Measurements from ENCODE around the gene RHBDF2. TPM values are rescaled to one million over a fixed set of nuclear protein-coding genes. Genes with fewer than 3 reads are reported as not detected.
A peak's percentile ranks its signal among the peaks of the same experiment; 100 is the strongest.

The RHBDF2 gene
- total RNA-seq, 1 donor from 2014 or later, result 30.7 TPM

GRCh38 chr17:76498876-76499251 is 2.4 kb downstream of the RHBDF2 start:
- H3K27ac ChIP-seq (ENCODE audit: low read depth, low read length), result peak overlapping the region; percentile 70
- H3K9me3 ChIP-seq (ENCODE audit: insufficient read depth, low read depth, low read length), result no peaks in the 10 kb centered on the region
- Mint-ChIP-seq H3K36me3 (ENCODE audit: low read depth, unreplicated experiment) (peaks cover 2% of the 10 kb centered on the region), H3K4me1 (ENCODE audit: low read depth, unreplicated experiment) (peaks cover 21% of the 10 kb centered on the region), H3K27me3 (ENCODE audit: low read depth, unreplicated experiment) (no peaks in the 10 kb centered on the region), H3K4me3 (ENCODE audit: unreplicated experiment) (no peak overlapping the region), H3K9me3 (ENCODE audit: unreplicated experiment) (no peaks in the 10 kb centered on the region), H3K27ac (ENCODE audit: unreplicated experiment) (peak overlapping the region; percentile 81)
- TF ChIP-seq EZH2 (IDR thresholded peaks at IDR 0.05; ENCODE audit: insufficient read depth, low read length) (no peak), CTCF (IDR thresholded peaks at IDR 0.05; ENCODE audit: insufficient read depth, low read depth, low read length) (no peak)
- H3K4me1 ChIP-seq (ENCODE audit: insufficient read depth, low read length), result peaks cover 42% of the 10 kb centered on the region
- no peak for FAIRE-seq
- peak overlapping the region; percentile 99 for H3K4me2 ChIP-seq (ENCODE audit: low read length)
- peak overlapping the region; percentile 66 for H3K9ac ChIP-seq (ENCODE audit: low read length)
- H3K79me2 ChIP-seq (ENCODE audit: insufficient read depth, low read length), result peaks cover 39% of the 10 kb centered on the region
- no peak overlapping the region for H2AFZ ChIP-seq (ENCODE audit: low read depth, low read length)
- no peaks in the 10 kb centered on the region for H3K27me3 ChIP-seq (ENCODE audit: insufficient read depth, low read length)
- H4K20me1 ChIP-seq (ENCODE audit: insufficient read depth, low read length), result peaks cover 21% of the 10 kb centered on the region
- H3K36me3 ChIP-seq (ENCODE audit: insufficient read depth, low read length), result no peaks in the 10 kb centered on the region
- DNase-seq (ENCODE audit: low read depth), result no peak
- H3K4me3 ChIP-seq (ENCODE audit: insufficient read depth, low read depth, low read length), result no peak overlapping the region

- Histone ChIP-seq H3K4me3 (ENCODE audit: insufficient read depth, low read depth, low read length) (no peak overlapping the region), H3K4me1 (ENCODE audit: insufficient read depth, low read length) (peaks cover 49% of the 10 kb centered on the region), H2AFZ (ENCODE audit: low read depth, low read length) (peak overlapping the region; percentile 64), H3K9me3 (ENCODE audit: insufficient read depth, low read depth, low read length) (no peaks in the 10 kb centered on the region), H3K36me3 (ENCODE audit: insufficient read depth, low read length) (no peaks in the 10 kb centered on the region), H3K9ac (ENCODE audit: low read length) (peak overlapping the region; percentile 66), H3K79me2 (ENCODE audit: insufficient read depth, low read length) (peaks cover 39% of the 10 kb centered on the region), H3K4me2 (ENCODE audit: low read length) (peak overlapping the region; percentile 99), H4K20me1 (ENCODE audit: insufficient read depth, low read length) (peaks cover 21% of the 10 kb centered on the region), H3K27ac (ENCODE audit: low read depth, low read length) (peak overlapping the region; percentile 70), H3K27me3 (ENCODE audit: insufficient read depth, low read length) (no peaks in the 10 kb centered on the region)
- peak overlapping the region; percentile 86 for H3K27ac Mint-ChIP-seq (ENCODE audit: unreplicated experiment)
- H3K36me3 Mint-ChIP-seq (ENCODE audit: low read depth, unreplicated experiment), result peaks cover 2% of the 10 kb centered on the region
- no peaks in the 10 kb centered on the region for H3K27me3 Mint-ChIP-seq (ENCODE audit: low read depth, unreplicated experiment)
- TF ChIP-seq CTCF (IDR thresholded peaks at IDR 0.05; ENCODE audit: insufficient read depth, low read depth, low read length) (no peak), EZH2 (IDR thresholded peaks at IDR 0.05; ENCODE audit: insufficient read depth, low read length) (no peak)
- H3K9me3 Mint-ChIP-seq (ENCODE audit: unreplicated experiment), result no peaks in the 10 kb centered on the region
- peak overlapping the region; percentile 66 for H3K4me3 Mint-ChIP-seq (ENCODE audit: unreplicated experiment)
- FAIRE-seq (no peak), DNase-seq (ENCODE audit: low read depth) (peak; percentile 75)
- H3K4me1 Mint-ChIP-seq (ENCODE audit: low read depth, unreplicated experiment), result peaks cover 23% of the 10 kb centered on the region
Observed at GRCh38 chr17:76497979-76498875, 3.0 kb downstream of the RHBDF2 start.

GRCh38 chr17:76497699-76497978 is 3.6 kb downstream of the RHBDF2 start:
- no peaks in the 10 kb centered on the region for H3K9me3 Mint-ChIP-seq (ENCODE audit: unreplicated experiment)
- Histone ChIP-seq H3K36me3 (ENCODE audit: insufficient read depth, low read length) (no peaks in the 10 kb centered on the region), H3K27ac (ENCODE audit: low read depth, low read length) (no peak overlapping the region), H3K4me2 (ENCODE audit: low read length) (peak overlapping the region; percentile 99), H3K79me2 (ENCODE audit: insufficient read depth, low read length) (peaks cover 39% of the 10 kb centered on the region), H3K27me3 (ENCODE audit: insufficient read depth, low read length) (no peaks in the 10 kb centered on the region), H4K20me1 (ENCODE audit: insufficient read depth, low read length) (peaks cover 21% of the 10 kb centered on the region), H3K4me3 (ENCODE audit: insufficient read depth, low read depth, low read length) (no peak overlapping the region), H3K9ac (ENCODE audit: low read length) (peak overlapping the region; percentile 66), H3K9me3 (ENCODE audit: insufficient read depth, low read depth, low read length) (no peaks in the 10 kb centered on the region), H2AFZ (ENCODE audit: low read depth, low read length) (peak overlapping the region; percentile 64), H3K4me1 (ENCODE audit: insufficient read depth, low read length) (peaks cover 54% of the 10 kb centered on the region)
- H3K27me3 Mint-ChIP-seq (ENCODE audit: low read depth, unreplicated experiment), result no peaks in the 10 kb centered on the region
- FAIRE-seq (no peak), DNase-seq (ENCODE audit: low read depth) (no peak)
- TF ChIP-seq EZH2 (IDR thresholded peaks at IDR 0.05; ENCODE audit: insufficient read depth, low read length) (no peak), CTCF (IDR thresholded peaks at IDR 0.05; ENCODE audit: insufficient read depth, low read depth, low read length) (no peak)
- H3K4me3 Mint-ChIP-seq (ENCODE audit: unreplicated experiment), result peak overlapping the region; percentile 34
- peak overlapping the region; percentile 86 for H3K27ac Mint-ChIP-seq (ENCODE audit: unreplicated experiment)
- peaks cover 3% of the 10 kb centered on the region for H3K36me3 Mint-ChIP-seq (ENCODE audit: low read depth, unreplicated experiment)
- H3K4me1 Mint-ChIP-seq (ENCODE audit: low read depth, unreplicated experiment), result peaks cover 29% of the 10 kb centered on the region
